ENCODE measurements around the gene KRTAP6-2. TPM values are rescaled to one million over a fixed set of nuclear protein-coding genes. Genes with fewer than 3 reads are reported as not detected.

The KRTAP6-2 gene
- total RNA-seq, 2 experiments from 2014 or later: not detected

DNA sequence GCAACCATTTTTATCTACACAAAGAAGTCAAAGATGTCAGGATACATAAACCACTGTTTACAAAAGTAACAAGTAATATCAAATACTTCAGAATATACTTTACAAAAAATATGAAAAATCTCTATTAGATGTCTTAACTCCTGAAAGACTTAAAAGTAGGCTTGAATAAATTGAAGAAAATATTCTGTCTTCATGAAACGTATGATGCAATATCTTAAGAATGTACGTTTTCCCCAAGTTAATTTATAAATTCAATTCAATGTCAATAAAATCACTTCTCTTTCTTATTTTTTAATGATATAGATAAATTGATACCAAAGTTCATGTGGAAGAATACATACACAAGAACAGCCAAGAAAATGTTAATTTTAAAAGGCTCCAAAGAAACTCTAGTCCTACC is 43.6 kb downstream of the KRTAP6-2 start:
- H3K9me3 Mint-ChIP-seq (ENCODE audit: low read depth): peaks cover 11% of the 10 kb centered on the region
- H3K36me3 Mint-ChIP-seq: no peaks in the 10 kb centered on the region
- CTCF ChIA-PET: no interaction called here
- no peaks in the 10 kb centered on the region for H3K4me1 Mint-ChIP-seq
- no peak overlapping the region for H3K27ac Mint-ChIP-seq
- ATAC-seq (no peak), DNase-seq (no peak)
- H3K4me3 Mint-ChIP-seq: no peak overlapping the region
- no peaks in the 10 kb centered on the region for H3K27me3 Mint-ChIP-seq

DNA sequence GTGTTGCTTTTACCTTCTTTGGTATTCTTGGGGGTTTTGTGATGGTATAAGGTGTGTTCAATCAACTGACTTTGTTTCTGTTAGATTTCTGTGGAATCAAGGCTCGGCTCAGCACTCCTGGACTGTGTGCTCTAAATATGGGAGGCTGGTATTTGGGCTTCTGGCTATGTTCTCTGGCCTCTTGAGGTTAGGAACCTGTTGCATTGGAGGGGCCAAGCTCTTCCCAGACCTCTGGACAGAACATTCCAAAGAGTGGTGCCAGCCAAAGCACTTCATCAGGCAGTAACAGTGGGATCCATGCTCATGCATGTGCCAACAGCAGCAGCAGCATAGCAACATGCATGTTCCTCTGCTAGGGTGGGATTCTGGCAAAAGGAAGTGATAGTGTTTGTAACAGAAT is 45.9 kb downstream of the KRTAP6-2 start:
- H3K36me3 Mint-ChIP-seq: no peaks in the 10 kb centered on the region
- CTCF ChIA-PET: no interaction called here
- no peaks in the 10 kb centered on the region for H3K27me3 Mint-ChIP-seq
- DNase-seq (no peak), ATAC-seq (no peak)
- no peaks in the 10 kb centered on the region for H3K4me1 Mint-ChIP-seq
- peaks cover 9% of the 10 kb centered on the region for H3K9me3 Mint-ChIP-seq (ENCODE audit: low read depth)
- H3K4me3 Mint-ChIP-seq: no peak overlapping the region
- H3K27ac Mint-ChIP-seq: no peak overlapping the region

Other genes with a start within 250 kb of the KRTAP6-2 start
- not detected for gene KRTAP13-2, start 226.6 kb downstream of the KRTAP6-2 start, total RNA-seq
- not detected for gene KRTAP13-1, start 202.9 kb downstream of the KRTAP6-2 start, total RNA-seq
- gene KRTAP13-3, start 173.0 kb downstream of the KRTAP6-2 start, total RNA-seq: not detected
- not detected for gene KRTAP13-4, start 168.7 kb downstream of the KRTAP6-2 start, total RNA-seq
- gene KRTAP15-1, start 158.6 kb downstream of the KRTAP6-2 start, total RNA-seq: not detected
- gene KRTAP19-1, start 118.5 kb downstream of the KRTAP6-2 start, total RNA-seq: not detected
- gene KRTAP19-2, start 111.5 kb downstream of the KRTAP6-2 start, total RNA-seq: not detected
- gene KRTAP19-3, start 106.9 kb downstream of the KRTAP6-2 start, total RNA-seq: not detected
- not detected for gene KRTAP19-4, start 101.7 kb downstream of the KRTAP6-2 start, total RNA-seq
- gene KRTAP19-5, start 96.8 kb downstream of the KRTAP6-2 start, total RNA-seq: not detected
- gene KRTAP19-6, start 57.0 kb downstream of the KRTAP6-2 start, total RNA-seq: not detected
- gene KRTAP19-7, start 37.6 kb downstream of the KRTAP6-2 start, total RNA-seq: not detected
- gene KRTAP22-2, start 8.5 kb downstream of the KRTAP6-2 start, total RNA-seq: not detected
- not detected for gene KRTAP6-3, start 6.5 kb downstream of the KRTAP6-2 start, total RNA-seq
- gene KRTAP22-1, start 2.2 kb upstream of the KRTAP6-2 start, total RNA-seq: not detected
- gene KRTAP6-1, start 15.0 kb upstream of the KRTAP6-2 start, total RNA-seq: not detected
- gene KRTAP20-1, start 17.5 kb upstream of the KRTAP6-2 start, total RNA-seq: not detected
- not detected for gene KRTAP20-4, start 21.7 kb upstream of the KRTAP6-2 start, total RNA-seq
- not detected for gene KRTAP20-2, start 36.3 kb upstream of the KRTAP6-2 start, total RNA-seq
- not detected for gene KRTAP20-3, start 44.0 kb upstream of the KRTAP6-2 start, total RNA-seq
- gene KRTAP21-3, start 119.9 kb upstream of the KRTAP6-2 start, total RNA-seq: not detected
- gene KRTAP21-2, start 148.4 kb upstream of the KRTAP6-2 start, total RNA-seq: not detected
- gene KRTAP21-1, start 156.5 kb upstream of the KRTAP6-2 start, total RNA-seq: not detected
- not detected for gene KRTAP8-1, start 214.4 kb upstream of the KRTAP6-2 start, total RNA-seq
- gene KRTAP7-1, start 230.9 kb upstream of the KRTAP6-2 start, total RNA-seq: not detected